ENCODE data around the gene MCUR1.

MCUR1 gene

DNA sequence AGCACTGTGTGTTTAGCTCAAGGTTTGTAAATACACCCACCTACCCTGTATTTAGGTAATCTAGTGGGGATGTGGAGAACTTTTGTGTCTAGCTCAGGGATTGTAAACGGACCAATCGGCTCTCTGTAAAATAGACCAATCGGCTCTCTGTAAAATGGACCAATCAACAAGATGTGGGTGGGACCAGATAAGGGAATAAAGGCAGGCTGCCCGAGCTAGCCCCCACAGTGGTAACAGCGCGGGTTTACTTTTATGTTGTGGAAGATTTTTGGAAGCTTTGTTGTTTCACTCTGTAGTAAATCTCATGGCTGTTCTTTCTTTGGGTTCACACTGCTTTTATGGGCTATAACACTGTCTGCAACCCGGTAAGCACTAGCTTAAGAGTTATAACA lies 70.6 kb downstream of the MCUR1 start:
- TF ChIP-seq, protein P1, sequence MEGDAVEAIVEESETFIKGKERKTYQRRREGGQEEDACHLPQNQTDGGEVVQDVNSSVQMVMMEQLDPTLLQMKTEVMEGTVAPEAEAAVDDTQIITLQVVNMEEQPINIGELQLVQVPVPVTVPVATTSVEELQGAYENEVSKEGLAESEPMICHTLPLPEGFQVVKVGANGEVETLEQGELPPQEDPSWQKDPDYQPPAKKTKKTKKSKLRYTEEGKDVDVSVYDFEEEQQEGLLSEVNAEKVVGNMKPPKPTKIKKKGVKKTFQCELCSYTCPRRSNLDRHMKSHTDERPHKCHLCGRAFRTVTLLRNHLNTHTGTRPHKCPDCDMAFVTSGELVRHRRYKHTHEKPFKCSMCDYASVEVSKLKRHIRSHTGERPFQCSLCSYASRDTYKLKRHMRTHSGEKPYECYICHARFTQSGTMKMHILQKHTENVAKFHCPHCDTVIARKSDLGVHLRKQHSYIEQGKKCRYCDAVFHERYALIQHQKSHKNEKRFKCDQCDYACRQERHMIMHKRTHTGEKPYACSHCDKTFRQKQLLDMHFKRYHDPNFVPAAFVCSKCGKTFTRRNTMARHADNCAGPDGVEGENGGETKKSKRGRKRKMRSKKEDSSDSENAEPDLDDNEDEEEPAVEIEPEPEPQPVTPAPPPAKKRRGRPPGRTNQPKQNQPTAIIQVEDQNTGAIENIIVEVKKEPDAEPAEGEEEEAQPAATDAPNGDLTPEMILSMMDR (IDR thresholded peaks at IDR 0.05; ENCODE audit: extremely low read depth, missing control alignments), result no peak

GRCh38 chr6:13742961-13743735 lies 71.2 kb downstream of the MCUR1 start:
- TF ChIP-seq, protein P1 (IDR thresholded peaks at IDR 0.05; ENCODE audit: extremely low read depth, missing control alignments), result no peak

More for the DNA sequence above, 70.6 kb downstream of the MCUR1 start:
- no peak for DNase-seq (ENCODE audit: low spot score)

DNA sequence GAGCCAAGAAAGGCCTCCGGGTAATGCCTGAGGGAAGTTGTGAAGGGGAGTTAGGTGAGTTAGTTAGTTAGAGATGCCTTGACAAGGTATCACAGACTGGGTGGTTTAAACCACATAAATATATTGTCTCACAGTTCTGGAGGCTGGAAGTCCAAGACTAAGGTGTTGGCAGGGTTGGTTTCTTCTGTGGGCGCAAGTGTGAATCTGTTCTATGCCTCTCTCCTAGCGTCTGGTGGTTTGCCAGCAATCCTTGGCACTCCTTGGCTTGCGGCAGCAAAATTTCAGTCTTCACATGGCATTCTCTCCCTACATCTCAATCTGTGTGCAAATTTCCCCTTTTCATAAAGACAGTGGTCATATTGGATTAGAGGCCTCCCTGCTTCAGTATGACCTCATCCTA lies 73.0 kb downstream of the MCUR1 start:
- TF ChIP-seq, protein P1 (IDR thresholded peaks at IDR 0.05; ENCODE audit: extremely low read depth, missing control alignments), result no peak
- DNase-seq (ENCODE audit: low spot score), result no peak

More at GRCh38 chr6:13742961-13743735, 71.2 kb downstream of the MCUR1 start:
- DNase-seq (ENCODE audit: low spot score), result no peak

Measured in GM20000 (cell line).